H1 (cell line): ENCODE results near the gene PSME1. TPM values are rescaled to one million over a fixed set of nuclear protein-coding genes. Genes with fewer than 3 reads are reported as not detected.

Experiments
- CHD1 ChIP-seq: IDR thresholded peaks from 2 replicates; pipeline ENCODE4 v1.6.1; 2012; ENCODE audit warnings: low read depth, low read length, improper control_type of control experiment
- FOSL1 ChIP-seq: IDR thresholded peaks from 2 replicates; pipeline ENCODE4 v1.6.1; 2011; ENCODE audit warnings: mild to moderate bottlenecking, low read depth, low read length, moderate library complexity; ENCODE audit not compliant: insufficient read depth
- RNF2 ChIP-seq: fragments of 200-900, 300-1000 bp; sonication (generic); IDR thresholded peaks from 2 replicates; pipeline ENCODE4 v1.7.1; 2016; ENCODE audit warnings: borderline replicate concordance, low read depth, mild to moderate bottlenecking, antibody characterized with exemption, low read length; ENCODE audit not compliant: poor library complexity, severe bottlenecking; ENCODE audit errors: missing control alignments
- SAP30 ChIP-seq: fragments of 300-600 bp; sonication (generic); IDR thresholded peaks from 2 replicates; pipeline ENCODE4 v1.7.1; 2012; ENCODE audit warnings: low read length, moderate library complexity, mild to moderate bottlenecking, inconsistent platforms; ENCODE audit not compliant: insufficient read depth, insufficient replicate concordance
- SIX5 ChIP-seq: IDR thresholded peaks from 2 replicates; pipeline ENCODE4 v1.6.1; 2011; ENCODE audit warnings: mild to moderate bottlenecking, low read depth, low read length
- SRF ChIP-seq: IDR thresholded peaks from 2 replicates; pipeline ENCODE4 v1.6.1; 2011; ENCODE audit warnings: mild to moderate bottlenecking, low read depth, low read length, moderate library complexity
- polyA plus RNA-seq, 7 experiments: library from polyadenylated mRNA; depleted of rRNA in 3 of 7; stranded (reverse) in 5 of 7; unstranded in 2 of 7; fragments of >200 nt in 5 of 7; fragments of 200-250 nt in 2 of 7; gene quantifications; 1 replicate in 5 of 7; 2 replicates in 1 of 7; 4 replicates in 1 of 7; pipeline versions ENCODE4 v1.2.1 to v1.2.3, GENCODE V29; 2011 to 2013; ENCODE audit warnings: missing spikeins in 2 of 7, mixed read lengths in 2 of 7
- total RNA-seq: library from RNA; stranded (reverse); fragmentation: NEBNext Ultra II Directional; extraction: Animal tissue kit (Norgen Biotek cat#: 25700); gene quantifications from 2 replicates; pipeline ENCODE4 v1.2.1, GENCODE V29; 2021
- TF ChIP-seq, protein P1 (sequence below): IDR thresholded peaks from 2 replicates; pipeline ENCODE4 v1.6.1; 2012; ENCODE audit warnings: inconsistent platforms

Gene PSME1
- total and polyA plus RNA-seq, 2 of the 8 experiments (the other 6 are each of a cell fraction or from before 2014, with no cell fraction given), result 74.9 to 85.9 TPM

DNA sequence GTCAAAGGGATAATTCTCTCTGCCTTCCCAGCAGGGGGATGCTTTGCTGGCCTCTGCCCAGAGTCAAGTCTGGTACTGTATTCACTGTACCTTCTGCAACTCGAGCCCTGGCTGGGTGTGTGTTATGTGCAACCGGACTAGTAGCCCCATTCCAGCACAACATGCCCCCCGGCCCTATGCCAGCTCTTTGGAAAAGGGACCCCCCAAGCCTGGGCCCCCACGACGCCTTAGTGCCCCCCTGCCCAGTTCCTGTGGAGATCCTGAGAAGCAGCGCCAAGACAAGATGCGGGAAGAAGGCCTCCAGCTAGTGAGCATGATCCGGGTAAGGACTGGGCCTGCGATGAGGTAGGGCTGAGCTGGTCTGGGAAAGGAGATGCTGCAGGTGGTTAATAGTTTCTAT lies 14.6 kb downstream of the PSME1 start (continued):
- no peak for TF ChIP-seq SAP30
- TF ChIP-seq, protein P1, sequence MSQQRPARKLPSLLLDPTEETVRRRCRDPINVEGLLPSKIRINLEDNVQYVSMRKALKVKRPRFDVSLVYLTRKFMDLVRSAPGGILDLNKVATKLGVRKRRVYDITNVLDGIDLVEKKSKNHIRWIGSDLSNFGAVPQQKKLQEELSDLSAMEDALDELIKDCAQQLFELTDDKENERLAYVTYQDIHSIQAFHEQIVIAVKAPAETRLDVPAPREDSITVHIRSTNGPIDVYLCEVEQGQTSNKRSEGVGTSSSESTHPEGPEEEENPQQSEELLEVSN, result no peak
- TF ChIP-seq RNF2, result no peak
- no peak for TF ChIP-seq FOSL1
- TF ChIP-seq SIX5, result no peak
- TF ChIP-seq CHD1, result no peak
- TF ChIP-seq SRF, result no peak
- TF ChIP-seq, all 59 proteins: peak for 0
